PFSK-1 (cell line): ENCODE measurements around the gene GREM2.

Source experiments
- FOXP2 ChIP-seq: optimal IDR thresholded peaks from 2 replicates; pipeline ENCODE3; 2011; ENCODE audit warnings: borderline replicate concordance, control low read depth, inconsistent platforms; ENCODE audit not compliant: insufficient read depth; ENCODE audit errors: extremely low read length, extremely low read depth
- POLR2AphosphoS5 ChIP-seq: IDR thresholded peaks from 2 replicates; pipeline ENCODE4 v1.6.1; 2012; ENCODE audit warnings: low read depth, mild to moderate bottlenecking, control low read depth, low read length, moderate library complexity
- REST ChIP-seq, 2 experiments: IDR thresholded peaks; 2 replicates each; pipeline versions ENCODE4 v1.6.1 to v1.8.0; 2011 to 2012; ENCODE audit warnings: low read depth in 2 of 2, low read length in 2 of 2, control low read depth in 1 of 2, inconsistent platforms in 1 of 2, mild to moderate bottlenecking in 1 of 2, moderate library complexity in 1 of 2; ENCODE audit not compliant: insufficient read depth in 1 of 2
- SIN3A ChIP-seq: IDR thresholded peaks from 2 replicates; pipeline ENCODE4 v1.6.1; 2012; ENCODE audit warnings: mild to moderate bottlenecking, low read length, moderate library complexity, borderline replicate concordance; ENCODE audit not compliant: insufficient read depth
- TAF1 ChIP-seq: IDR thresholded peaks from 2 replicates; pipeline ENCODE4 v1.6.1; 2012; ENCODE audit warnings: low read length, control low read depth, borderline replicate concordance; ENCODE audit not compliant: insufficient read depth

The GREM2 gene

DNA sequence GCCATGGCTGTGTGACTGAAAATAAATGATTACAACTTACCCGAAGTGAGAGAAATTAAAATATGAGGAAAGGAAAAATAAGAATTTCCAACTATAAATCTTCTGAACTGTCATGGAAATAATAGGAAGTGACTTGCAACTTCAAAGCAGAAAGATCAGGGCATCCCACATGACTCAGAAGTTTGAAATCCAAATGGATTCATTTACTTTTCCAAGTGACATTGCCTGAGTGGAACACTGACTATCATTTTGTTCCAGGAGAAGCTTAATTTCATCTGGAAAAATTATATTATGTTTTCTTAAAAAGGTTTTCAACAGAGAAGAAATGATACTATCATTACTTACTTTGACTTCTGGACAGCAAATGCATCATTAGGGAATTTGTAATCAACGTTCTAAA, 110.8 kb downstream of the GREM2 start:
- TF ChIP-seq REST (IDR thresholded peaks at IDR 0.05; ENCODE audit: insufficient read depth in 1 of 2, low read depth in 2 of 2, low read length in 2 of 2) = no peak
- no peak for TF ChIP-seq POLR2AphosphoS5
- no peak for TF ChIP-seq TAF1
- no peak for TF ChIP-seq FOXP2
- no peak for TF ChIP-seq SIN3A

GRCh38 chr1:240500647-240501046, 111.3 kb downstream of the GREM2 start:
- TF ChIP-seq SIN3A (no peak), FOXP2 (no peak), REST (IDR thresholded peaks at IDR 0.05; ENCODE audit: insufficient read depth in 1 of 2, low read depth in 2 of 2, low read length in 2 of 2) (no peak), POLR2AphosphoS5 (no peak), TAF1 (no peak)

- TF ChIP-seq SIN3A (no peak), REST (IDR thresholded peaks at IDR 0.05; ENCODE audit: insufficient read depth in 1 of 2, low read depth in 2 of 2, low read length in 2 of 2) (no peak), TAF1 (no peak), POLR2AphosphoS5 (no peak), FOXP2 (no peak)
Observed at GRCh38 chr1:240499012-240499411, 112.9 kb downstream of the GREM2 start.

DNA sequence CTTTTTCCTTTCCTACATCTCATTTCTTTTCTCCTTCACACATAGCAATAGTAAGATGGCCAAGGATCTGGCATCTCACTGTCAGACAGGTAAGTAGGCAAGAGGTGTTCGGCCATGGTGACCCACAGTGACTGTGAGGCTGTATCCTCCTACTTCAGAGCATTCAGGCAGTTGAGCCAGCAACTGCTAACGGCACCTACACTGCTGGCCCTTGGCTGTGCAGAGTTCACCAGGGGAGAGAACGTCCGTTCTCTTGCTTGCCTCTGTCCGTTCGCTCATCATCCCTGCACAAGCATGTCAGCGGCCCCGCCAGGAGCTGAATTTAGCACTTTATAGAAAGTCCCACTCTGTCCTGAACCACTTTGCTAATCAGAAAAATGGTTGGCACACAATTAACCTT, 113.6 kb downstream of the GREM2 start:
- TF ChIP-seq FOXP2 (no peak), REST (IDR thresholded peaks at IDR 0.05; ENCODE audit: insufficient read depth in 1 of 2, low read depth in 2 of 2, low read length in 2 of 2) (no peak), POLR2AphosphoS5 (no peak)

- no peak for TF ChIP-seq FOXP2
- no peak for TF ChIP-seq REST (IDR thresholded peaks at IDR 0.05; ENCODE audit: insufficient read depth in 1 of 2, low read depth in 2 of 2, low read length in 2 of 2)
- TF ChIP-seq TAF1 = no peak
- TF ChIP-seq SIN3A = no peak
- no peak for TF ChIP-seq POLR2AphosphoS5
Observed at GRCh38 chr1:240497908-240498307, 114.0 kb downstream of the GREM2 start.
